Kidney (tissue), 14 donors: ENCODE data around the gene RASEF. TPM values are rescaled to one million over a fixed set of nuclear protein-coding genes. Genes with fewer than 3 reads are reported as not detected.

ENCODE experiments used
- DNase-seq, 5 donors: peaks; one replicate each; pipeline ENCODE4 v3.0.0-alpha.2; 2013 to 2020
- FAIRE-seq: peaks from 2 replicates; lab custom pipeline; 2012; peaks lifted over from hg19 to GRCh38; lab: Jason Lieb, UNC
- H3K27ac ChIP-seq, 2 donors: one replicate each; pipeline ENCODE4 v1.7.0; 2013; ENCODE audit warnings: low read depth in 2 of 2, low read length in 2 of 2, inconsistent platforms in 1 of 2
- H3K27me3 ChIP-seq: one replicate; pipeline ENCODE4 v1.7.1; 2013; ENCODE audit warnings: low read length, inconsistent platforms; ENCODE audit not compliant: control insufficient read depth, insufficient read depth
- H3K36me3 ChIP-seq, 3 donors: one replicate each; pipeline versions ENCODE4 v1.7.0 to v1.7.1; 2013; ENCODE audit warnings: low read length in 3 of 3, control low read depth in 1 of 3, inconsistent platforms in 1 of 3; ENCODE audit not compliant: insufficient read depth in 3 of 3, control insufficient read depth in 2 of 3
- H3K4me1 ChIP-seq, 3 donors: one replicate each; pipeline versions ENCODE4 v1.7.0 to v1.7.1; 2013; ENCODE audit warnings: low read length in 3 of 3, inconsistent platforms in 1 of 3, low read depth in 1 of 3; ENCODE audit not compliant: control insufficient read depth in 2 of 3, insufficient read depth in 2 of 3
- H3K4me3 ChIP-seq, 3 donors: one replicate each; pipeline versions ENCODE4 v1.7.0 to v1.8.1; 2013; ENCODE audit warnings: low read length in 3 of 3, control low read depth in 1 of 3, inconsistent platforms in 1 of 3
- H3K9ac ChIP-seq, 3 donors: one replicate each; pipeline versions ENCODE4 v1.7.0 to v1.7.1; 2013; ENCODE audit warnings: low read length in 3 of 3, control low read depth in 1 of 3, inconsistent platforms in 1 of 3
- H3K9me3 ChIP-seq, 3 donors: one replicate each; pipeline versions ENCODE4 v1.7.0 to v1.7.1; 2013; ENCODE audit warnings: low read length in 3 of 3, control low read depth in 1 of 3, inconsistent platforms in 1 of 3; ENCODE audit not compliant: control insufficient read depth in 2 of 3, insufficient read depth in 1 of 3
- CTCF ChIP-seq: IDR thresholded peaks from 3 replicates; pipeline ENCODE4 v1.5.1; 2012; ENCODE audit warnings: mild to moderate bottlenecking, moderate library complexity, borderline replicate concordance; ENCODE audit not compliant: insufficient read depth; ENCODE audit errors: extremely low read depth
- intact Hi-C: fragments of 100-400 bp; cut with DNase I; formaldehyde crosslinking; loops from one replicate; pipeline ENCODE4 v1.11.1; 2022
- polyA plus RNA-seq: library from polyadenylated mRNA; stranded (reverse); fragments of 350-450 nt; fragmentation: Illumina TruSeq; extraction: RNeasy Lipid Tissue Mini Kit (QIAGEN cat#74804); gene quantifications from one replicate; pipeline ENCODE4 v1.2.3, GENCODE V29; 2014; ENCODE audit warnings: low read depth, low replicate concordance; ENCODE audit not compliant: insufficient read depth
- total RNA-seq: library from RNA; stranded (reverse); fragmentation: NEBNext Ultra II Directional; extraction: Animal tissue kit (Norgen Biotek cat#: 25700); gene quantifications from one replicate; pipeline ENCODE4 v1.2.1, GENCODE V29; 2021
- donor health status: control.
- donor health status: control.
- donor health status: control.
- donor health status: control.
- donor health status: control.
- donor health status: DM: yes; HTN: yes; CAD: no.
- donor health status: Normal renal cell carcinoma (clear cell type).

Gene RASEF
- total and polyA plus RNA-seq, 2 donors from 2014 or later = 2.2 to 11.9 TPM

GRCh38 chr9:83012168-83012921 is 50.6 kb downstream of the RASEF start:
- Histone ChIP-seq H3K27me3 (no peaks in the 10 kb centered on the region), H3K36me3 (no peaks in the 10 kb centered on the region), H3K4me3 (no peak overlapping the region), H3K9ac (no peak overlapping the region), H3K4me1 (peaks cover 0 to 6% (median 0%) of the 10 kb centered on the region in 3 donors), H3K9me3 (no peaks in the 10 kb centered on the region), H3K27ac (no peak overlapping the region)
- FAIRE-seq (peak; percentile 21), DNase-seq (no peak)
- no peak for TF ChIP-seq CTCF
- intact Hi-C loops = no loop called here

GRCh38 chr9:83011611-83012010 is 51.3 kb downstream of the RASEF start:
- Histone ChIP-seq H3K4me1 (peaks cover 0 to 6% (median 0%) of the 10 kb centered on the region in 3 donors), H3K36me3 (no peaks in the 10 kb centered on the region), H3K27me3 (no peaks in the 10 kb centered on the region), H3K27ac (no peak overlapping the region), H3K9ac (no peak overlapping the region), H3K9me3 (no peaks in the 10 kb centered on the region), H3K4me3 (no peak overlapping the region)
- intact Hi-C loops = no loop called here
- TF ChIP-seq CTCF = no peak
- no peak for DNase-seq
- no peak for FAIRE-seq

GRCh38 chr9:83007521-83008300 is 55.2 kb downstream of the RASEF start:
- DNase-seq (no peak), FAIRE-seq (no peak)
- no peaks in the 10 kb centered on the region for H3K4me1 ChIP-seq
- no peak for TF ChIP-seq CTCF
- no peak overlapping the region for H3K4me3 ChIP-seq
- no peaks in the 10 kb centered on the region for H3K27me3 ChIP-seq
- H3K9me3 ChIP-seq = no peaks in the 10 kb centered on the region
- no peaks in the 10 kb centered on the region for H3K36me3 ChIP-seq
- H3K27ac ChIP-seq = no peak overlapping the region
- intact Hi-C loops = no loop called here
- H3K9ac ChIP-seq = no peak overlapping the region
